ENCODE results near the gene ARL2BP. TPM values are rescaled to one million over a fixed set of nuclear protein-coding genes. Genes with fewer than 3 reads are reported as not detected.
"Not testable (repeated sequence)": the region's sequence is repeated elsewhere in the genome, so short reads cannot be mapped to it uniquely, and the experiment has no call there.

The ARL2BP gene
- 40.1 TPM for total RNA-seq

GRCh38 chr16:57244767-57245471 is at the start of gene ARL2BP:
Gene ARL2BP, plus strand, starts transcription at chr16:57245259. Its CDS starts 109 bp downstream, at chr16:57245368.
- peak; percentile 94 for DNase-seq

GRCh38 chr16:57196286-57196685 is 48.8 kb upstream of the ARL2BP start:
- no peak for DNase-seq

GRCh38 chr16:57196753-57197152 is 48.3 kb upstream of the ARL2BP start:
- no peak for DNase-seq

- not testable (repeated sequence) for DNase-seq
Measured at GRCh38 chr16:57200321-57200720, 44.7 kb upstream of the ARL2BP start.

- not testable (repeated sequence) for DNase-seq
Measured at GRCh38 chr16:57200926-57201325, 44.1 kb upstream of the ARL2BP start.

- DNase-seq = no peak
Measured at GRCh38 chr16:57202095-57202886, 42.8 kb upstream of the ARL2BP start.

GRCh38 chr16:57203451-57203850 is 41.6 kb upstream of the ARL2BP start:
- DNase-seq = no peak

- no peak for DNase-seq
Measured at GRCh38 chr16:57204675-57205074, 40.4 kb upstream of the ARL2BP start.

- DNase-seq = no peak
Measured at GRCh38 chr16:57208926-57209325, 36.1 kb upstream of the ARL2BP start.

- no peak for DNase-seq
Measured at GRCh38 chr16:57209780-57210179, 35.3 kb upstream of the ARL2BP start.

- DNase-seq = no peak
Measured at GRCh38 chr16:57213462-57213861, 31.6 kb upstream of the ARL2BP start.

GRCh38 chr16:57216968-57217367 is 28.1 kb upstream of the ARL2BP start:
- no peak for DNase-seq

- no peak for DNase-seq
Measured at GRCh38 chr16:57223057-57223456, 22.0 kb upstream of the ARL2BP start.

- no peak for DNase-seq
Measured at GRCh38 chr16:57224651-57225335, 20.3 kb upstream of the ARL2BP start.

GRCh38 chr16:57225978-57226377 is 19.1 kb upstream of the ARL2BP start:
- no peak for DNase-seq

GRCh38 chr16:57226701-57227621 is 18.1 kb upstream of the ARL2BP start:
- no peak for DNase-seq

- DNase-seq = no peak
Measured at GRCh38 chr16:57229079-57229478, 16.0 kb upstream of the ARL2BP start.

- DNase-seq = no peak
Measured at GRCh38 chr16:57231821-57232350, 13.2 kb upstream of the ARL2BP start.

- no peak for DNase-seq
Measured at GRCh38 chr16:57233944-57234706, 10.9 kb upstream of the ARL2BP start.

GRCh38 chr16:57234707-57235092 is 10.4 kb upstream of the ARL2BP start:
- DNase-seq = no peak

Measured in skin of body (tissue), 2 donors.